ENCODE results near the gene GMNN.

The GMNN gene

GRCh38 chr6:24818346-24818745 is 43.6 kb downstream of the GMNN start:
- no peak for DNase-seq

- DNase-seq, result no peak
Observed at GRCh38 chr6:24821860-24822444, 47.2 kb downstream of the GMNN start.

- DNase-seq, result no peak
Observed at GRCh38 chr6:24822696-24823095, 48.0 kb downstream of the GMNN start.

- DNase-seq, result no peak
Observed at GRCh38 chr6:24823185-24823584, 48.4 kb downstream of the GMNN start.

GRCh38 chr6:24824142-24824938 is 49.6 kb downstream of the GMNN start:
- DNase-seq, result no peak

GRCh38 chr6:24825130-24825630 is 50.4 kb downstream of the GMNN start:
- no peak for DNase-seq

GRCh38 chr6:24827162-24827561 is 52.4 kb downstream of the GMNN start:
- no peak for DNase-seq

GRCh38 chr6:24827970-24828369 is 53.2 kb downstream of the GMNN start:
- DNase-seq, result no peak

- DNase-seq, result peak in 1 of 2 experiments; percentile 7
Observed at GRCh38 chr6:24829657-24830056, 54.9 kb downstream of the GMNN start.

GRCh38 chr6:24831771-24832716 is 57.3 kb downstream of the GMNN start:
- no peak for DNase-seq

- no peak for DNase-seq
Observed at GRCh38 chr6:24832794-24833193, 58.1 kb downstream of the GMNN start.

GRCh38 chr6:24833711-24834386 is 59.1 kb downstream of the GMNN start:
- no peak for DNase-seq

Measured in SW 1271 (cell line).